ENCODE results near the gene MEGF11.

DNA sequence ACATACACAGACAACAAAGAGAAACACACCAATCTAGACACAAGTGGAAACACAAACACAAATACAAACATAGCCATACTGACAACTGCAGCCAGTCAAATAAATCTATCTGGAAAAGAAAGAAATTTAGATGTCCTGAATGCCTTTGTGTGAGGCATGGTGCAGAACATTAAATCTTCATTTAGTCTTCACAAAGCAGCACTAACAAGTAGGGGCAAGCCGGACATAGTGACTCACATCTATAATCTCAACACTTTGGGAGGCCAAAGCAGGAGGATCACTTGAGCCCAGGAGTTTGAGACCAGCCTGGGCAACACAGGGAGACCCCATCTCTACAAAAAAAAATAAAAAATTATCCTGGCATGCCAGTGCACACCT lies 11.7 kb downstream of the MEGF11 start:
- TF ChIP-seq, protein P1, sequence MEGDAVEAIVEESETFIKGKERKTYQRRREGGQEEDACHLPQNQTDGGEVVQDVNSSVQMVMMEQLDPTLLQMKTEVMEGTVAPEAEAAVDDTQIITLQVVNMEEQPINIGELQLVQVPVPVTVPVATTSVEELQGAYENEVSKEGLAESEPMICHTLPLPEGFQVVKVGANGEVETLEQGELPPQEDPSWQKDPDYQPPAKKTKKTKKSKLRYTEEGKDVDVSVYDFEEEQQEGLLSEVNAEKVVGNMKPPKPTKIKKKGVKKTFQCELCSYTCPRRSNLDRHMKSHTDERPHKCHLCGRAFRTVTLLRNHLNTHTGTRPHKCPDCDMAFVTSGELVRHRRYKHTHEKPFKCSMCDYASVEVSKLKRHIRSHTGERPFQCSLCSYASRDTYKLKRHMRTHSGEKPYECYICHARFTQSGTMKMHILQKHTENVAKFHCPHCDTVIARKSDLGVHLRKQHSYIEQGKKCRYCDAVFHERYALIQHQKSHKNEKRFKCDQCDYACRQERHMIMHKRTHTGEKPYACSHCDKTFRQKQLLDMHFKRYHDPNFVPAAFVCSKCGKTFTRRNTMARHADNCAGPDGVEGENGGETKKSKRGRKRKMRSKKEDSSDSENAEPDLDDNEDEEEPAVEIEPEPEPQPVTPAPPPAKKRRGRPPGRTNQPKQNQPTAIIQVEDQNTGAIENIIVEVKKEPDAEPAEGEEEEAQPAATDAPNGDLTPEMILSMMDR (IDR thresholded peaks at IDR 0.05; ENCODE audit: low read length) = no peak
- TF ChIP-seq EZH2 (IDR thresholded peaks at IDR 0.05; ENCODE audit: borderline replicate concordance, low read length) = no peak
